NCI-H446 treated with DMSO at 0.1 percent for 48 hours (cell line): ENCODE measurements around the gene WDR7.

ENCODE experiments used
- DNase-seq: peaks from one replicate; lab custom pipeline; 2025; lab: John Stamatoyannopoulos, UW

Gene WDR7

GRCh38 chr18:56650944-56651770 lies at the start of gene WDR7:
Gene WDR7, plus strand, starts transcription at chr18:56651359. Its CDS starts 21,157 bp downstream, at chr18:56672516.
- DNase-seq, result peak; percentile 95

GRCh38 chr18:56606618-56607017 lies 44.5 kb upstream of the WDR7 start:
- DNase-seq, result no peak

GRCh38 chr18:56615738-56616520 lies 35.2 kb upstream of the WDR7 start:
- DNase-seq, result no peak

GRCh38 chr18:56627991-56628390 lies 23.2 kb upstream of the WDR7 start:
- no peak for DNase-seq

GRCh38 chr18:56632070-56633022 lies 18.8 kb upstream of the WDR7 start:
- no peak for DNase-seq

- DNase-seq, result no peak
Measured at GRCh38 chr18:56635007-56635406, 16.2 kb upstream of the WDR7 start.

GRCh38 chr18:56637176-56637575 lies 14.0 kb upstream of the WDR7 start:
- no peak for DNase-seq

GRCh38 chr18:56637711-56638231 lies 13.4 kb upstream of the WDR7 start:
- DNase-seq, result no peak

- DNase-seq, result peak; percentile 98
Measured at GRCh38 chr18:56638232-56639103, 12.7 kb upstream of the WDR7 start, which contains the start of gene TXNL1. Gene TXNL1, minus strand, starts transcription at chr18:56638592. Its CDS starts 152 bp downstream, at chr18:56638440.

- DNase-seq, result no peak
Measured at GRCh38 chr18:56639104-56639381, 12.1 kb upstream of the WDR7 start.

GRCh38 chr18:56639571-56639970 lies 11.6 kb upstream of the WDR7 start:
- DNase-seq, result no peak

- no peak for DNase-seq
Measured at GRCh38 chr18:56641714-56642337, 9.3 kb upstream of the WDR7 start.

- DNase-seq, result no peak
Measured at GRCh38 chr18:56643381-56643780, 7.8 kb upstream of the WDR7 start.

- DNase-seq, result no peak
Measured at GRCh38 chr18:56645415-56646016, 5.6 kb upstream of the WDR7 start.

- DNase-seq, result no peak
Measured at GRCh38 chr18:56647071-56647470, 4.1 kb upstream of the WDR7 start.

- DNase-seq, result no peak
Measured at GRCh38 chr18:56647951-56648893, 2.9 kb upstream of the WDR7 start.

- no peak for DNase-seq
Measured at GRCh38 chr18:56649996-56650395, 1.2 kb upstream of the WDR7 start.

- no peak for DNase-seq
Measured at GRCh38 chr18:56651771-56652092, 573 bp downstream of the WDR7 start.

GRCh38 chr18:56652802-56653201 lies 1.6 kb downstream of the WDR7 start:
- DNase-seq, result no peak
